Mucosa of descending colon (tissue), 3 donors: ENCODE measurements around the gene RHOH. TPM values are rescaled to one million over a fixed set of nuclear protein-coding genes. Genes with fewer than 3 reads are reported as not detected.

ENCODE experiments used
- ATAC-seq: fragments of 200-7000 bp; cut with Tn5 transposase; one replicate; pipeline ENCODE4 v1.9.1; 2020; ENCODE audit warnings: mild to moderate bottlenecking, moderate library complexity
- DNase-seq, 3 donors: peaks; one replicate each; pipeline ENCODE4 v3.0.0-alpha.2; 2020
- H3K36me3 ChIP-seq: fragments of 200-600 bp; one replicate; pipeline ENCODE4 v1.8.0; 2021; ENCODE audit warnings: low read depth, mild to moderate bottlenecking
- H3K4me1 ChIP-seq: fragments of 200-600 bp; one replicate; pipeline ENCODE4 v1.8.0; 2021; ENCODE audit warnings: low read depth, mild to moderate bottlenecking
- H3K4me3 ChIP-seq: fragments of 200-600 bp; one replicate; pipeline ENCODE4 v1.8.0; 2021; ENCODE audit warnings: mild to moderate bottlenecking
- H3K9me3 ChIP-seq: fragments of 200-600 bp; one replicate; pipeline ENCODE4 v1.8.0; 2021; ENCODE audit warnings: mild to moderate bottlenecking
- CTCF ChIP-seq: fragments of 200-600 bp; IDR thresholded peaks from one replicate; pipeline ENCODE4 v1.8.0; 2022; ENCODE audit warnings: antibody characterized with exemption, mild to moderate bottlenecking
- intact Hi-C, 2 donors: fragments of 100-400 bp; cut with DNase I in 1 of 2; cut with micrococcal nuclease in 1 of 2; formaldehyde crosslinking; loops; one replicate each; pipeline versions ENCODE4 v1.11.0 to v1.11.1; 2022; cut with DNase I, micrococcal nuclease
- total RNA-seq, 3 donors: library from RNA; stranded (reverse); fragmentation: NEBNext Ultra II Directional in 2 of 3; extraction: Animal tissue kit (Norgen Biotek cat#: 25700) in 2 of 3; gene quantifications; one replicate each; pipeline versions ENCODE4 v1.2.1 to v1.2.4, GENCODE V29; 2021 to 2023
- donor health status: DM: no; HTN: no; CAD: no; lungs with moderate emphysema.
- donor health status: DM: no; HTN: no; CAD: no.
- donor health status: DM: no; HTN: yes; CAD: no.

Gene RHOH
- total RNA-seq, 3 donors from 2014 or later: 1.9 to 5.8 (median 2.8) TPM

GRCh38 chr4:40228497-40229365, 31.9 kb downstream of the RHOH start:
- no peak for TF ChIP-seq CTCF
- Histone ChIP-seq H3K9me3 (no peaks in the 10 kb centered on the region), H3K4me3 (no peak overlapping the region), H3K36me3 (no peaks in the 10 kb centered on the region), H3K4me1 (no peaks in the 10 kb centered on the region)
- ATAC-seq: peak; percentile 45
- intact Hi-C loops: no loop called here
- DNase-seq: no peak

- no peak for DNase-seq
- TF ChIP-seq CTCF: no peak
- H3K9me3 ChIP-seq: no peaks in the 10 kb centered on the region
- no peaks in the 10 kb centered on the region for H3K4me1 ChIP-seq
- no peak overlapping the region for H3K4me3 ChIP-seq
- intact Hi-C loops: no loop called here
- ATAC-seq: no peak
- no peaks in the 10 kb centered on the region for H3K36me3 ChIP-seq
Observed at GRCh38 chr4:40231316-40231863, 34.6 kb downstream of the RHOH start.

GRCh38 chr4:40232610-40233009, 35.8 kb downstream of the RHOH start:
- ATAC-seq (no peak), DNase-seq (no peak)
- Histone ChIP-seq H3K36me3 (no peaks in the 10 kb centered on the region), H3K4me3 (no peak overlapping the region), H3K9me3 (no peaks in the 10 kb centered on the region), H3K4me1 (no peaks in the 10 kb centered on the region)
- intact Hi-C loops: no loop called here
- no peak for TF ChIP-seq CTCF

DNA sequence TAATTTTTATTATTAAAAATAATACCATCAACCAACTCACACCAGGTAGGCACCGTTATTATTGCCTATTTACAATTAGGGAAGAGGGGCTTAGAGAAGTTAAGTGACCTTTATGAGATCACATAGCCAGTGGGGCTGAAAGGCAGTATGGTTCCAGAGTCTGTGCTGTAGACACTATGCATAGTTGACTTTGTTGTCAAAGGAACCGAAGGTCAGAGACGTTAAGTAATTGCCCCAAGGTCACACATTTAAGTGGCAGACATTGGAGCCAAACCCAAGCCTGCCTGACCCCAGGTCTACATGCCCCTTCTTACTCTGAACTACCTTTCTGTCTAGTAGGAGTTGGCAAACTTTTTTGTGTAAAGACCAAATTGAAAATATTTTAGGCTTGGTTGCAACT, 36.4 kb downstream of the RHOH start:
- intact Hi-C loops: no loop called here
- H3K4me3 ChIP-seq: no peak overlapping the region
- no peaks in the 10 kb centered on the region for H3K9me3 ChIP-seq
- TF ChIP-seq CTCF: no peak
- ATAC-seq (no peak), DNase-seq (no peak)
- no peaks in the 10 kb centered on the region for H3K4me1 ChIP-seq
- no peaks in the 10 kb centered on the region for H3K36me3 ChIP-seq

DNA sequence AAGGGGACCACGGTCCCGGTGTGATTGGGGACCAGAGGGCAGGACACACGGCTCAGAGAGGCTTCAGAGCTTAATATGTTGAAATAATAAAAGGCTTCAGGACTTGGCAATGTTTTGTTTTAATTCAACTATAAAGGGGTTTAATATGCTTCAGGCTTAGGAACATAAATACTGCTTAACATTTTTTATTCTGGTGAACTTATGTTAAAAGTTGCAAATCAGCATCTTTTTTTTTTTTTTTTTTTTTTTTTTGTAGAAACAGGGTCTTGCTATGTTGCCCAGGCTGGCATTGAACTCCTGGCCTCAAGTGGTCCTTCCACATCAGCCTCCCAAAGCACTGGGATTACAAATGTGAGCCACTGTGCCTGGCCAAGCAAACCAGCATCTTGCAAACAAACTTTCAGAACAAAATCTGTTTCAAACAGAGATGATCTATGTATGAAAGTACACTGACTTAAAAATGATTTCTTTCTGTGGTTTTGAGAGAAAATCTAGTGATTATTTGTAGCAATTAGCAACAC, 37.7 kb downstream of the RHOH start:
- H3K4me3 ChIP-seq: no peak overlapping the region
- H3K36me3 ChIP-seq: no peaks in the 10 kb centered on the region
- ATAC-seq: no peak
- intact Hi-C loops: no loop called here
- H3K9me3 ChIP-seq: no peaks in the 10 kb centered on the region
- no peak for TF ChIP-seq CTCF
- no peak for DNase-seq
- H3K4me1 ChIP-seq: no peaks in the 10 kb centered on the region
